ENCODE measurements around the gene PTPRCAP. TPM values are rescaled to one million over a fixed set of nuclear protein-coding genes. Genes with fewer than 3 reads are reported as not detected.

The PTPRCAP gene
- total and polyA plus RNA-seq, 3 experiments from 2014 or later = 145 to 1,075 (median 163) TPM

GRCh38 chr11:67409781-67410368 is 27.6 kb downstream of the PTPRCAP start:
- Mint-ChIP-seq H3K9me3 (no peaks in the 10 kb centered on the region), H3K4me3 (peak overlapping the region; percentile 83 to 99 (median 88)), H3K27ac (peak overlapping the region; percentile 74 to 99 (median 93)), H3K4me1 (peaks cover 78 to 89% (median 80%) of the 10 kb centered on the region in 3 donors), H3K36me3 (peaks cover 5 to 43% (median 6%) of the 10 kb centered on the region in 3 donors), H3K27me3 (peaks cover 0 to 2% of the 10 kb centered on the region in 2 donors)
- Histone ChIP-seq H3K4me3 (ENCODE audit: low read length) (peak overlapping the region; percentile 82), H3K27me3 (ENCODE audit: insufficient read depth, low read length, poor library complexity, severe bottlenecking) (no peaks in the 10 kb centered on the region), H3K9me3 (ENCODE audit: low read length) (no peaks in the 10 kb centered on the region), H3K4me1 (ENCODE audit: insufficient read depth, low read length) (peaks cover 94% of the 10 kb centered on the region), H3K36me3 (ENCODE audit: insufficient read depth, low read length) (peaks cover 12% of the 10 kb centered on the region), H3K27ac (ENCODE audit: low read depth, low read length) (peak overlapping the region; percentile 38)
- ChIA-PET CTCF (interaction anchor here (1.0 to 1.5 kb wide), 4 partner anchors 18 to 29 kb away, joined by 3 to 7 read pairs (median 3); partner anchors contain the start of genes RAD9A and RPS6KB2), POLR2A (interaction anchor here (1.2 to 3.8 kb wide), 4 partner anchors 9 to 27 kb away, joined by 5 to 77 read pairs (median 22); partner anchors contain the start of genes PTPRCAP and RAD9A)
- no peak for DNase-seq

- peak overlapping the region; percentile 45 to 99 (median 92) for H3K27ac Mint-ChIP-seq
- H3K9me3 Mint-ChIP-seq = no peaks in the 10 kb centered on the region
- H3K9me3 ChIP-seq (ENCODE audit: low read length) = no peaks in the 10 kb centered on the region
- H3K36me3 Mint-ChIP-seq = peaks cover 6 to 49% (median 9%) of the 10 kb centered on the region in 3 donors
- H3K4me1 ChIP-seq (ENCODE audit: insufficient read depth, low read length) = peaks cover 93% of the 10 kb centered on the region
- peaks cover 76 to 93% (median 82%) of the 10 kb centered on the region in 3 donors for H3K4me1 Mint-ChIP-seq
- H3K4me3 Mint-ChIP-seq = peak overlapping the region; percentile 95 to 99 (median 98)
- POLR2A ChIA-PET = interaction anchor here (1.0 to 3.8 kb wide), 10 partner anchors 10 to 74 kb away, joined by 3 to 77 read pairs (median 6); partner anchors contain the start of genes AIP, PTPRCAP, RAD9A and RPS6KB2
- peak overlapping the region; percentile 82 for H3K4me3 ChIP-seq (ENCODE audit: low read length)
- CTCF ChIA-PET = interaction anchor here (1.0 to 2.4 kb wide), 13 partner anchors 9 to 58 kb away, joined by 3 to 14 read pairs (median 4); partner anchors contain the start of genes PTPRCAP, RAD9A and RPS6KB2
- peaks cover 12% of the 10 kb centered on the region for H3K36me3 ChIP-seq (ENCODE audit: insufficient read depth, low read length)
- peaks cover 0 to 2% of the 10 kb centered on the region in 2 donors for H3K27me3 Mint-ChIP-seq
- peak; percentile 62 to 89 (median 83) for DNase-seq
- H3K27me3 ChIP-seq (ENCODE audit: insufficient read depth, low read length, poor library complexity, severe bottlenecking) = no peaks in the 10 kb centered on the region
- H3K27ac ChIP-seq (ENCODE audit: low read depth, low read length) = peak overlapping the region; percentile 38
Observed at GRCh38 chr11:67409261-67409666, 28.2 kb downstream of the PTPRCAP start.

- peak overlapping the region; percentile 82 for H3K4me3 ChIP-seq (ENCODE audit: low read length)
- no peaks in the 10 kb centered on the region for H3K9me3 Mint-ChIP-seq
- peaks cover 6 to 55% (median 9%) of the 10 kb centered on the region in 3 donors for H3K36me3 Mint-ChIP-seq
- CTCF ChIA-PET = interaction anchor here (1.0 to 2.4 kb wide), 14 partner anchors 10 to 57 kb away, joined by 3 to 14 read pairs (median 4); partner anchors contain the start of genes PTPRCAP, RAD9A and RPS6KB2
- peaks cover 76 to 94% (median 82%) of the 10 kb centered on the region in 3 donors for H3K4me1 Mint-ChIP-seq
- H3K27ac Mint-ChIP-seq = peak overlapping the region; percentile 72 to 98 (median 92)
- peak in 1 of 5 donors; percentile 44 for DNase-seq
- H3K27ac ChIP-seq (ENCODE audit: low read depth, low read length) = peak overlapping the region; percentile 57
- H3K27me3 Mint-ChIP-seq = peaks cover 0 to 2% of the 10 kb centered on the region in 2 donors
- POLR2A ChIA-PET = interaction anchor here (1.0 to 3.8 kb wide), 12 partner anchors 9 to 74 kb away, joined by 3 to 77 read pairs (median 6); partner anchors contain the start of genes AIP, POLD4, PTPRCAP and RAD9A
- no peaks in the 10 kb centered on the region for H3K9me3 ChIP-seq (ENCODE audit: low read length)
- H3K4me1 ChIP-seq (ENCODE audit: insufficient read depth, low read length) = peaks cover 90% of the 10 kb centered on the region
- H3K4me3 Mint-ChIP-seq = peak overlapping the region; percentile 95 to 99 (median 98)
- peaks cover 12% of the 10 kb centered on the region for H3K36me3 ChIP-seq (ENCODE audit: insufficient read depth, low read length)
- no peaks in the 10 kb centered on the region for H3K27me3 ChIP-seq (ENCODE audit: insufficient read depth, low read length, poor library complexity, severe bottlenecking)
Observed at GRCh38 chr11:67408437-67409200, 28.9 kb downstream of the PTPRCAP start.

- H3K36me3 ChIP-seq (ENCODE audit: insufficient read depth, low read length) = peaks cover 12% of the 10 kb centered on the region
- ChIA-PET POLR2A (interaction anchor here (0.5 to 3.8 kb wide), 13 partner anchors 11 to 136 kb away, joined by 3 to 77 read pairs (median 5); partner anchors contain the start of genes AIP, POLD4, PTPRCAP and RPS6KB2), CTCF (interaction anchor here (0.6 to 2.4 kb wide), 10 partner anchors 11 to 97 kb away, joined by 3 to 14 read pairs (median 6); partner anchors contain the start of genes PITPNM1 and PTPRCAP)
- H3K9me3 ChIP-seq (ENCODE audit: low read length) = no peaks in the 10 kb centered on the region
- peak overlapping the region; percentile 95 to 99 (median 98) for H3K4me3 Mint-ChIP-seq
- H3K4me1 Mint-ChIP-seq = peaks cover 75 to 93% (median 81%) of the 10 kb centered on the region in 3 donors
- no peak for DNase-seq
- H3K4me1 ChIP-seq (ENCODE audit: insufficient read depth, low read length) = peaks cover 90% of the 10 kb centered on the region
- peak overlapping the region; percentile 82 for H3K4me3 ChIP-seq (ENCODE audit: low read length)
- H3K36me3 Mint-ChIP-seq = peaks cover 6 to 57% (median 9%) of the 10 kb centered on the region in 3 donors
- H3K9me3 Mint-ChIP-seq = no peaks in the 10 kb centered on the region
- H3K27me3 ChIP-seq (ENCODE audit: insufficient read depth, low read length, poor library complexity, severe bottlenecking) = no peaks in the 10 kb centered on the region
- H3K27me3 Mint-ChIP-seq = peaks cover 0 to 2% of the 10 kb centered on the region in 2 donors
- peak overlapping the region; percentile 57 for H3K27ac ChIP-seq (ENCODE audit: low read depth, low read length)
- H3K27ac Mint-ChIP-seq = peak overlapping the region; percentile 72 to 98 (median 92)
Observed at GRCh38 chr11:67407688-67408163, 29.8 kb downstream of the PTPRCAP start.

GRCh38 chr11:67406969-67407687 is 30.4 kb downstream of the PTPRCAP start:
- peak overlapping the region; percentile 57 for H3K27ac ChIP-seq (ENCODE audit: low read depth, low read length)
- no peaks in the 10 kb centered on the region for H3K9me3 ChIP-seq (ENCODE audit: low read length)
- CTCF ChIA-PET = interaction anchor here (0.6 to 2.4 kb wide), 6 partner anchors 14 to 98 kb away, joined by 3 to 14 read pairs (median 4); partner anchors contain the start of genes PITPNM1 and PTPRCAP
- Mint-ChIP-seq H3K4me3 (peak overlapping the region; percentile 95 to 99 (median 98)), H3K27me3 (peaks cover 0 to 2% of the 10 kb centered on the region in 2 donors), H3K4me1 (peaks cover 69 to 91% (median 75%) of the 10 kb centered on the region in 3 donors), H3K27ac (peak overlapping the region; percentile 72 to 98 (median 92)), H3K36me3 (peaks cover 6 to 57% (median 9%) of the 10 kb centered on the region in 3 donors), H3K9me3 (no peaks in the 10 kb centered on the region)
- peak overlapping the region; percentile 82 for H3K4me3 ChIP-seq (ENCODE audit: low read length)
- POLR2A ChIA-PET = interaction anchor here (0.5 to 3.8 kb wide), 13 partner anchors 12 to 135 kb away, joined by 3 to 77 read pairs (median 4); partner anchors contain the start of genes AIP, POLD4 and PTPRCAP
- peak in 1 of 5 donors; percentile 45 for DNase-seq
- H3K4me1 ChIP-seq (ENCODE audit: insufficient read depth, low read length) = peaks cover 90% of the 10 kb centered on the region
- peaks cover 12% of the 10 kb centered on the region for H3K36me3 ChIP-seq (ENCODE audit: insufficient read depth, low read length)
- no peaks in the 10 kb centered on the region for H3K27me3 ChIP-seq (ENCODE audit: insufficient read depth, low read length, poor library complexity, severe bottlenecking)

GRCh38 chr11:67406420-67406968 is 31.0 kb downstream of the PTPRCAP start:
- Mint-ChIP-seq H3K4me3 (peak overlapping the region; percentile 95 to 99 (median 98)), H3K36me3 (peaks cover 6 to 57% (median 9%) of the 10 kb centered on the region in 3 donors), H3K27ac (peak overlapping the region; percentile 72 to 98 (median 92)), H3K27me3 (peaks cover 0 to 2% of the 10 kb centered on the region in 2 donors), H3K4me1 (peaks cover 62 to 87% (median 69%) of the 10 kb centered on the region in 3 donors), H3K9me3 (no peaks in the 10 kb centered on the region)
- Histone ChIP-seq H3K27me3 (ENCODE audit: insufficient read depth, low read length, poor library complexity, severe bottlenecking) (no peaks in the 10 kb centered on the region), H3K36me3 (ENCODE audit: insufficient read depth, low read length) (peaks cover 12% of the 10 kb centered on the region), H3K4me3 (ENCODE audit: low read length) (peak overlapping the region; percentile 82), H3K9me3 (ENCODE audit: low read length) (no peaks in the 10 kb centered on the region), H3K27ac (ENCODE audit: low read depth, low read length) (no peak overlapping the region), H3K4me1 (ENCODE audit: insufficient read depth, low read length) (peaks cover 86% of the 10 kb centered on the region)
- ChIA-PET CTCF (interaction anchor here (0.9 to 1.3 kb wide), 4 partner anchors 19 to 99 kb away, joined by 3 to 6 read pairs (median 4); partner anchors contain the start of genes PITPNM1 and PTPRCAP), POLR2A (interaction anchor here (0.8 to 3.8 kb wide), 9 partner anchors 12 to 135 kb away, joined by 3 to 77 read pairs (median 5); partner anchors contain the start of genes AIP, POLD4 and PTPRCAP)
- DNase-seq = no peak
